HCT116 (cell line): ENCODE results near the gene LRRC74A.

Source experiments
- POLR2A ChIP-seq: IDR thresholded peaks from 2 replicates; pipeline ENCODE4 v1.7.0; 2011; ENCODE audit warnings: borderline replicate concordance; ENCODE audit not compliant: insufficient read depth, insufficient read length; ENCODE audit errors: extremely low read depth
- POLR2AphosphoS5 ChIP-seq: IDR thresholded peaks from 2 replicates; pipeline ENCODE4 v1.6.1; 2011; ENCODE audit warnings: mild to moderate bottlenecking, low read depth, low read length, moderate library complexity
- TF ChIP-seq, protein P1 (sequence below), 3 experiments: fragments of 200-600 bp in 1 of 3; sonication (generic) in 1 of 3; IDR thresholded peaks in 2 of 3; conservative IDR thresholded peaks in 1 of 3; 2 replicates each; pipeline ENCODE4 v1.5.1; 2012 to 2017; ENCODE audit warnings: low read depth in 2 of 3, low read length in 2 of 3, antibody characterized with exemption in 1 of 3, borderline replicate concordance in 1 of 3, control low read depth in 1 of 3, mild to moderate bottlenecking in 1 of 3, mixed read lengths in 1 of 3, mixed run types in 1 of 3, moderate library complexity in 1 of 3; ENCODE audit not compliant: insufficient read depth in 1 of 3

DNA sequence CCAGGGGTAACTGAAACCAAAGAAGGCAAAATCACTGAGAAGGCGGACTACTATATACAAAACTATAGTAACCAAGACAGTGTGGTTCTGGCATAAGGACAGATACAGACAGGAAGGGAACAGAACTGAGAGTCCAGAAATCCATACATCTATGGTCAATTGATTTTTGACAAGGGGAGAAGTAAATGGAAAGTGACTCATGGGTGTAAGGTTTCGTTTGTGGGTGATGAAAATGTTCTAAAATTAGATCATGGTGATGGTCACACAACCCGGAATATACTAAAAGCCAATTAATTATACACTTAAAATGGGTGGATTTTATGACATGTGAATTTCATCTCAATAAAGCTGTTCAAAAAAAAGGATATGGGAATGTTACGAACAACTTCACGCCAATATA lies 32.3 kb upstream of the LRRC74A start:
- TF ChIP-seq POLR2AphosphoS5 (no peak), POLR2A (no peak)
- TF ChIP-seq, protein P1, sequence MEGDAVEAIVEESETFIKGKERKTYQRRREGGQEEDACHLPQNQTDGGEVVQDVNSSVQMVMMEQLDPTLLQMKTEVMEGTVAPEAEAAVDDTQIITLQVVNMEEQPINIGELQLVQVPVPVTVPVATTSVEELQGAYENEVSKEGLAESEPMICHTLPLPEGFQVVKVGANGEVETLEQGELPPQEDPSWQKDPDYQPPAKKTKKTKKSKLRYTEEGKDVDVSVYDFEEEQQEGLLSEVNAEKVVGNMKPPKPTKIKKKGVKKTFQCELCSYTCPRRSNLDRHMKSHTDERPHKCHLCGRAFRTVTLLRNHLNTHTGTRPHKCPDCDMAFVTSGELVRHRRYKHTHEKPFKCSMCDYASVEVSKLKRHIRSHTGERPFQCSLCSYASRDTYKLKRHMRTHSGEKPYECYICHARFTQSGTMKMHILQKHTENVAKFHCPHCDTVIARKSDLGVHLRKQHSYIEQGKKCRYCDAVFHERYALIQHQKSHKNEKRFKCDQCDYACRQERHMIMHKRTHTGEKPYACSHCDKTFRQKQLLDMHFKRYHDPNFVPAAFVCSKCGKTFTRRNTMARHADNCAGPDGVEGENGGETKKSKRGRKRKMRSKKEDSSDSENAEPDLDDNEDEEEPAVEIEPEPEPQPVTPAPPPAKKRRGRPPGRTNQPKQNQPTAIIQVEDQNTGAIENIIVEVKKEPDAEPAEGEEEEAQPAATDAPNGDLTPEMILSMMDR (IDR thresholded peaks at IDR 0.05 in 2 of 3, conservative IDR thresholded peaks at IDR 0.05 in 1 of 3; ENCODE audit: borderline replicate concordance in 1 of 3, insufficient read depth in 1 of 3, low read depth in 2 of 3, low read length in 2 of 3), result no peak
